DMS53 (cell line): Measurements from ENCODE around the gene FAM181B.

Experiments used
- DNase-seq: peaks from one replicate; lab custom pipeline; 2025; lab: John Stamatoyannopoulos, UW

FAM181B gene

DNA sequence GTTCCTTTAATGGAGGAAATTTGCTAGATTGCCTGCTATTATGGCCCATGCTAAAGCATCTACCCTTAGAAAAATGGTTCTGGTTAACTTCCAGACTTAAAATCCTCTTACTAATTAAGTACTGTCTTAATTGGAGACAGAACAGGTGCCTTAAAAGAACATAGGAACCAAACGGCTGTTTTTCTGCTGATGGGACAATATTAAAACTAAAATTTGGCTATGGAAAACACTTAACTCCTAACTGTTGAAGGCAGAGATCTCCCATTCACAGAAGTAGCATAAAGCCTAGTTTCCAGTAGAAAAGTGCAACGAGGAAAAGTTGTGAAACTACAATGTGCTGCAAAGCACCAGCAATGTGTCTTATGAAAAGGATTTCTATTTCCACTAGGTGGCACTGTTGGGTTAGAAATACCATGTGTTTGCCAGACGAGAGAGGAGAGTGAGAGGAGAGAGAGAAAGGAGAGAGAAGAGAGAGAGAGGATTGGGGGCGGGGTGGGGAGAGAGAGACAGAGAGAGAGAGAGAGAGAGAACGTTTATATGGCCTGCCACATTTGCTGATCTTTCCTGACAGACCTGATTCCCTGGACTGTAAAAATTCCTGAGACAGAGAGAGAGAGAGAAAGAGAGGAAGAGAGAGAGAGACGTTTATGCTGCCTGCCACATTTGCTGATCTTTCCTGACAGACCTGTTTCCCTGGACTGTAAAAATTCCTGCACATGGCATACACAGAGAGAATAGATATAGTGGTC, 51.5 kb downstream of the FAM181B start:
- peak; percentile 95 for DNase-seq

DNA sequence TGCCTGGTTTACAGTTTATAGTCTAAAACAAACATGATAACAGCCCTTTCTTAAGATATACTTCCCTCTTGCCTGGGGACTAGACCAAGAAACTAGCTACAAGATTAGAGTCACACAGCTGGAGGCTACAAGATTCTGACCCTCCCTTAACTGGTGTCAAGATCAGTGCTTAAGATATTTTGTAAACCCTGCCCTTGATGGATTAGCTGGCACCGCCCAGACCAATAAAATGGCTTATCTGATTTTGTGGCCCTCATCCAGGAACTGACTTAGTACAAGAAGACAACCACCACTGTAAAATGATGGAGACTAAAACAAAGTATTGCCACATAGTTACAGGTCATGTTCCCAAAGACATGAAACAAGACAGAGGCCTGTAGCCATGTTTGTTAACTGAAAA, 53.4 kb downstream of the FAM181B start:
- DNase-seq = no peak
